ENCODE measurements around the gene TSPAN17.
"Not testable (repeated sequence)": the region's sequence is repeated elsewhere in the genome, so short reads cannot be mapped to it uniquely, and the experiment has no call there.

Gene TSPAN17, protein sequence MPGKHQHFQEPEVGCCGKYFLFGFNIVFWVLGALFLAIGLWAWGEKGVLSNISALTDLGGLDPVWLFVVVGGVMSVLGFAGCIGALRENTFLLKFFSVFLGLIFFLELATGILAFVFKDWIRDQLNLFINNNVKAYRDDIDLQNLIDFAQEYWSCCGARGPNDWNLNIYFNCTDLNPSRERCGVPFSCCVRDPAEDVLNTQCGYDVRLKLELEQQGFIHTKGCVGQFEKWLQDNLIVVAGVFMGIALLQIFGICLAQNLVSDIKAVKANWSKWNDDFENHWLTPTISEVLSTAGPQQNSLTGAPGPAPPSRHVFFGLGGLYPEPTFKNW

DNA sequence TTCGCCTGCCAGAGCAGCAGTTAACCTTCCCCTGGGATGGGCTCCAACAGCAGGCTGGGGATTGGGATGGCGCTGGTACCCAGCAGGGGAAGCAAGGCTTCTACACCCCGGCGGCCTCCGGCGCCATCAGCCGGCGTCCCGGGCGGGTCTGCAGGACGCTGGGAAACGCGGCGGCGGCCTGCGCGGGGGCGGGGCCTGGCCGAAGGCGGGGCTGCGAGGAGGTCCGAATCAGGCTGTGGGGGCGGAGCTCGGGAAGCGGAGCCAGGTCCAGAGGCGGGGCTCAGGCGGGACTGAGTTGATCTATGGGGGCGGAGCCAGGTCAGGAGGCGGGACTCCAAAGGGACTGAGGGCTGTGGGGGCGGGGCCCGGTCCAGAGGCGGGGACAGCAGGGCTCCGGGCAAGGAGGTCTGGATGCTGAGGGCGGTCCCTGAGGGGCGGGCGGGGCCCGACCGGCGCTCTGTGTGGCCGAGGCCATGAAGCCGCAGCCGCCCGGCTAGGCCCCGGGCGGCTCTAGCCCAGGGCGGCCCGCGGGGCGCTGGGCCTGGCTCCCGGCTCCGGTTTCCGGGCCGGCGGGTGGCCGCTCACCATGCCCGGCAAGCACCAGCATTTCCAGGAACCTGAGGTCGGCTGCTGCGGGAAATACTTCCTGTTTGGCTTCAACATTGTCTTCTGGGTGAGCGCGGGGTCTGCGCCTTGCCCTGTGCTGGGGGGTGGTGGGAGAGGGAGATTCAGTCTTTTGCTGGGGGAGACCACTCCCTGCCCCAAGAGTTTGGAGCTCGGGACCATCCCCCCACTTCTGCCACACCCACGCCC is at the start of gene TSPAN17:
TSPAN17 (plus strand) TSS at position 455 of the 813 bp plus-strand sequence; CDS start at position 587, 132 bp downstream.
- peak; percentile 100 for DNase-seq

DNA sequence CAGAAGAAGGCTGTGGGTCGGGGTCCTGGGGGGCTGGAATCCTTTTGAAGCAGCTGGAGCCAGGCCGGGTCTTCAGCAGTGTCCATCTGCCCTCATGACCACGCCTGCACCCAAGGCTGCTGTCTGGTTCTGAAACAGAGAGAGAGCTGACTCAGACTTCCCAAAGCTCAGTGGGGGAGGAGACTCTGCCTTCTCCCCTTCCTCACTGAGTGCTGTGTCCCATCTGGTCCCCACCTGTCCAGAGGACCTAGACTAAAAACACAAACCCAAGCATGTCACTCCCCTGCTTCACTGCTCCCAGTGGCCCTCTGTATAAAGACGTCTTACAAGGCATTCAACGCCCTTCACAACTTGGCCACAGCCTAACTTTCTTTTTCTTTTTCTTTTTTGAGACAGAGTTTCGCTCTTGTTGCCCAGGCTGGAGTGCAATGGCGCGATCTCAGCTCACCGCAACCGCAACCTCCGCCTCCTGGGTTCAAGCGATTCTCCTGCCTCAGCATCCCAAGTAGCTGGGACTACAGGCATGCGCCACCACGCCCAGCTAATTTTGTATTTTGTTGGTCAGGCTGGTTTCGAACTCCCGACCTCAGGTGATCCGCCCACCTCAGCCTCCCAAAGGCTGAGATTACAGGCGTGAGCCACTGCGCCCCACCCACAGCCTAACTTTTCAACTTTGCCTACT is 47.4 kb upstream of the TSPAN17 start:
- DNase-seq: not testable (repeated sequence)

DNA sequence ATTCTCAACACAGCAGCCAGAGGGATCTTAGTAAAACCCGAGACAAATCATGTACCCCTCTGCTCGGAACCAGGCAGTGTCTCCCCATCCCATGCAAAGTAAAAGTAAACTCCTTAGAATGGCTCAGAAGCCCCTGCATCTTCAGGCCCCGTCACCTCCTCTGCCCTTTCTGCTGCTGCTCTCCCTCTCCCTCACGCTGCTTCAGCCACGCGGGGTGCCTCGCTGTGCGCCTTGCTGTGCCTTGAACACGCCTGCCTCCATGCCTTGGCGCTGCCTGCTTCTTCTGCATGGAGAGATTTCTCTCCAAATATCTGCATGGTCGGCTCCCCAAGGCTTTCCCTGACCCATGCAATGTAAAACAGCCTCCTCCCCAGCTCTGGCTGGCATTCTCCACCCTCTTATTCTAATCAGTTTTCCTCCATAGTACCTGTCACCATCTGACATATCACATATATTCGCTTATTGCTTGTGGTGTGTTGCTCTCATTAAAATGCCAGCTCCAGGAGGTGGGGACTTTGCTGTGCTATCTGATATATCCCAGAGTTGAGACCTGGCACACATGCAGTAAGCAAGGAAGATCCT is 45.3 kb upstream of the TSPAN17 start:
- DNase-seq: no peak

DNA sequence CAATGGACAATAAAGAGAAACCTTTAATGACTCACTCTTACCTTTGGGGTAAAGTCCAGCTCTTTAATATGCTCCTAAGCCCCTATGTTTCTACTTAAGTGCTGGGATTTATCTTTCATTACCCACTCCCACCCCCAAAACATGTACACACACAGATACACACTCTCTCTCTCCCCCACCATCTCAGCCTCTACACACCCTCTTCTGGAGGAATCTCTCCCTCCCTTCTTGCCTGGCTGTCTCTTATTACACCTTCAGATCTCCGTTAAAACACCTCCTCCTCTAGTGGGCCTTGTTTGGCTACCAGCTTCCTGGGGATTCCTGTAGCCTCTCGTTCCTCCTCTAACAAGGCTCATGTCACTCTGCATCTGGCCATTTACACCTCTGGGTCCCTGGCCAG is 44.2 kb upstream of the TSPAN17 start:
- DNase-seq: no peak

DNA sequence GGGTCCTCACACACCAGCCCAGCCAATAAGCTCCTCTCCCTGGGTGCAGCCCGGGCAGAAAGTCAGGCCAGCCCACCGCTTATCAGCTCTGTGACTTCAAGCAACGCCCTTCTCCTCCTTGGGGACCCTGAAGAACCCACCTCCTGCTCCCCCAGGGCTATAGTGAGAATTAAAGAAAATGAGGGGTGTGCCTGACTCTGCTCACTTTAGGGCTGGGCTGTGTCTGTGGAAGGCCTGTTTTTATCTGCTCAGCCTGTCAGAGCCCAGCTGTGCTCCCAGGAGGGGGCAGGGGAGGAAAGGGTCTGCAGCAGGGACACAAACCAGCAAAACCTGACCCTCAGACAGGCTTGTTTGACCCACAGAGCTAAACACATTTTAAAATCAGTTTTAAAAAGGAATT is 41.3 kb upstream of the TSPAN17 start:
- DNase-seq: no peak

DNA sequence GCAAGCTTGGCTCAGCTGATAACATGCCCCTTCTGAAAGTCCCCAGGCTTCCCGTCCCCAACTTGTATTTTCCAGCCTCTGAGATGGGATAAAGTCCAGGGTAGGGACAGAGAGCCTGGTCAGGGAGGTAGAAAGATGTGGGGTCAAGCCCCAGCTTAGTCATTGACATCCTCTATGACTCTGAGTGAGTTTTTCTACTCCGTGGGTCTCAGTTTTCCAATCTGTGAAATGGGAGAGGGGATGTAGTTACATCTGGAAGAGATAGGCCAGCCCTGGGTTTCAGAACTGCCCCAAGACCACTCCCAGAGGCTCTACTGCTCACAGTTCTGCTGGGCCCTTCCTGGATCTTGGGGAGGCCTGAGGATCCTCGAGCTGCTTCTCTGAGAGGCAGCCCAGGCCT is 40.4 kb upstream of the TSPAN17 start:
- DNase-seq: no peak

DNA sequence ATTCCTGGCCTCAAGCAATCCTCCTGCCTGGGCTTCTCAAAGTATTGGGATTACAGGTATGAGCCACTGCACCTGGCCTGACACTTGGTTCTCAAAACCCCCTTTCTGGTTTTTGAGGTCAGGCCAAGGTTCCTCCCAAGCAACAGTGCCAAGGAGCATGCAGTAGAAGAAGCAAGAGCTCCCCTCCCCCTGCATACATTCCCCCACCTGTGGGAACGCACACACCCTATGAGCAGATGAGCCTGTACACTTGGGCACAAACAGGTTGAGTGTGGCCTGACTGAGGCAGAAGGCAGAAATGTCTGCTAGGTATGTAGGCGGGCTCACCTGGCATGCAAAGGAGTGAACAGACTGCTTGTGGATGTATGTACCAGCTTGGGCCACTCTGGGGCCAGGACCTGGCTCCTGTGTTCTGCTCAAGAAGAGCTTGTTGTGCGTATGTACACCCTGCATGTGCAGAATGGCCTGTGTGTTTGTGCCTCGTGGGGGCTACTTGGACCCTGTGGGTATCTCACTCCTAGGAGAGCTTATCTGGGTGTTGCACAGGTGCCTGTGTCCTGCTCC is 39.1 kb upstream of the TSPAN17 start:
- DNase-seq: no peak

DNA sequence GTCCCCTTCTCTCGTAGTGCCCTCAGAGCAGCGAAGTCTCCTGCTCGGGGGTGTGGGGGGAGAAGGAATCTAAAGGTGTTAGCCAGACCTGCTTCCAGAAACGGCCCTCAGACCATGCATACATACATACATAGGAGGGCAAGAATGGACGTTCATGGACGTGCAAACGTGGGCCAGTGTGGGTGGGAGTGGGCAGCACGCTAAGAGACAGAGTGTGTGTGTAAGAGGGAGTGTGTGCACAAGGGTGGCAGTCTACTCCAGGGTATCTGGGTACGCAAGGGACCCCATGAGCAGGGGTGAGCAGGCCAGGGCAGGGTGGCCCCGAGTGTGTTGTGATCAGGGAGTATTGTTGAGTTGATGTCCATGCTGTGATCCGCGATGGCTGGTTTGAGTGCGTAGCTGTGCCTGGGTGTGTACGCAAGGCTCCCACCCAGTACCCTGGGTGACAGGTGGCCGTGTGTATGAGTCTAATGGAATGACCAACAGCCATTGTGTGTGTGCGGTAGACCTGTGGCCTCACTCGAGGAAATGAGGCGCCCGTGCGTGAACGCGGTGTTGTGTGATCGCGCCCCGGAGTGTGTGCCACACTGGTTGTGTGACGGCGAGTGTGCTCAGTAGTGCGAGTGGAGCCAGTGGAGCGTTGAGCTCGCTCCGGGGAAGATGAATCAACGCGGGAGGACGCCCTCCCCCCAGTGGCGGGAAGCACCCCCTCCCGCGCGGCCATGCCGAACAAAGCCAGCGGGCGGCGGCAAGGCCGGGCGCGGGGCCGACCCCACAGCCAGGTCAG is 38.2 kb upstream of the TSPAN17 start:
- no peak for DNase-seq

DNA sequence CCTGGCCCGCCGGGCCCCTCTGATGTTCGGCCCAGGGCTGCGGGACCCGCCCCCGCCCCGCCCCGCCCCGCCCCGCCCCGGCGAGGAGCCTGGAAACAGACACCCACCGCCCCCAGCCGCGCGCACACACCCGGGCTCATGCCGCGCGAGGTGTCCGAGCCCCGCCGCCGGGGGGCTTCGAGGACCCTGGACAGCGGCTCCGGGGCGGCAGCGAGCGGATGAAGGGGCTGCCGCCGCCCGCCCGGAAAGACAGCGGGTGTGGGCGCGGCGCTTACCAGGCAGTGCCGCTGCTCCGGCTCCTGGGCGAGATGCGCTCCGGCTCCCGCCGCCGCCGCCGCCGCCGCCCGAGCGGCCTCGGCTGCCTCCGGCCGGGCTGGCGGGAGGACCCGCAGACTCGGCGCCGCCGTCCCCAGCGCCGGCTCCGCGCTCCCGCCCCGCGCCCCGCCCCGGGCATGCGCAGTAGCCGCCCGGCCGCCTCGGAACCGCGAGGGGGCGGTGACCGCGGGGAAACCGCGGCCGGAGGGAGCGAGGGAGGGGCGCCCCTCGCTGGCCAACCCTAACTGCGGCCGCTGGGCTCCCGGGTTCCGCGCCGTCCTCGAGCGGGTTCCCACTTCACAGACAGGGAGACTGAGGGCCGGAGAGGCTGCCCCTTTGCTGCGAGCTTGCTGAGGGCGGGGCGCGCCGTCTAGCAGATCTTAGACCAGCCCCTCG is 37.4 kb upstream of the TSPAN17 start, which contains the start of gene GPRIN1:
GPRIN1 (minus strand) TSS at position 433 of the 711 bp plus-strand sequence. CDS start 10,322 bp downstream, outside the sequence.
- DNase-seq: peak; percentile 78

DNA sequence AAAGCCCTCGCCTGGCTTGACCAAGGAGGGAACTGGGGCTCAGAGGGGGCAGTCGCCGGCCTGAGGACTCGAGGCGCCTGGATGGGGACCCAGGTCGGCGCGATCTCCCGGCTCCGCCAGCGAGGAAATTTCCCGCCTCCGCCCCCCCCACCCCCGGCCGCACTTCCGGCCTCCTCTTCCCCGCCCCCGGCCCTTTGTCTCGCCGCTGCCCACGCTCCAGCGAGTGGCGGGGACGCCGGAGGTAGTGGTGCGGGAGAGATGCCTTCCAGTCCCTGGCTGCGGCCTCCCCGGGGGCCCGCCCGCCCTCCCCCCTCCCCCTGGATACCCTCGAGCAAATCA is 36.9 kb upstream of the TSPAN17 start:
- DNase-seq: no peak

DNA sequence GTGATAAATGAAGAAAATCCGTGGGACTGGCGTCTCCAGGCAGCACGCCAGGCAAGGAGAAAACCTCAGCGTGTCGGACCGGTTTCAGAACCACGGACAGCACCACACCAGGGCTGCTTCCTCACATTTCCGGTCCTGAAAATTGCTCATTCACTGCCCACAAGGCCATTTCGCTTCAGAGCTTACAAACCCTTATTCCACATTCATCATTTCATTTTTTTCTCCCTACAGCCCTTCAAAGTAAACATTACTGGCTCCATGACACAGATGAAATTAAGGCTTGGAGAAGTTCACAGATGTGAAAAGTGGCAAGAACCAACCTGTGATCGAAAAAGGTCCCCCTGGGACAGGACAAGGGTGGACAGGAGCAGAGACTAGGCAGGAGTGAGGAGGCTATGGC is 35.8 kb upstream of the TSPAN17 start:
- DNase-seq: peak; percentile 87

DNA sequence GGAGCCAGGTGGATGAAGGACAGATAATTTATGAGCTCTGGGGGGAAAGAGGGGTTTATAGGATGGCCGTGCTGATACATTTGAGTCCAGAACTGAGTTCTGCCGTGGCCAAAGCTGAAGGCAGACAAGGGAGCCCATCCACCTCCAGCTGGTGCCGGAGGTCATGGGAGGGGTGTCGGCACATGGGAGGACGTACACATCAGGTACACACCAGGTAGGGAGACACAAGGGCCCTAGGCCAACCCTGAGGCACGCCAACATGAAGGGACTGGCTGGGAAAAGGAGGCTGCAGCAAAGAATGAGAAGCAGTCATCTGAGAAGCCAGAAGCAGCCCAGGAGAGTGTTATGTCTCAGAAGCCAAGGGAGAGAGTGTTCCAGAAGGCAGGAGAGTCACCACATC is 35.3 kb upstream of the TSPAN17 start:
- no peak for DNase-seq

DNA sequence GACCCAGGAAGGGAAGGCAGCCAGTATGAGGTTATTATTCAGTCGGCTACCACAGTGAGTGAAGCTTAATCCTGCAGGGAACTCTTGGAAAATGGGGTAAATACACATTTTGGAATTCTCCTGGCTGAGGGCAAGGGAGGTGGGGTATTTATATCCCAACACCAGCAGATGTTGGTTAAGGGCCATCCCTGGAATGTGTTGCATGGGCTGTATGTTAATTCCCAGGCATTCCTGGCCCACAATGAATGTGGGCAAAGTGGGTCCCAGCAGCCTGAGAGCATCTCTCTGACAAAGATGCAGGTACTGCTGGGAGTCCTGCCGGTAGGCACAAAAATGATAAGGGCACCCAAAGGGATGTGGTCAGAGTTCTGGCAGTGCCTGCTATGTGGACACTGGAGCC is 34.4 kb upstream of the TSPAN17 start:
- DNase-seq: no peak

DNA sequence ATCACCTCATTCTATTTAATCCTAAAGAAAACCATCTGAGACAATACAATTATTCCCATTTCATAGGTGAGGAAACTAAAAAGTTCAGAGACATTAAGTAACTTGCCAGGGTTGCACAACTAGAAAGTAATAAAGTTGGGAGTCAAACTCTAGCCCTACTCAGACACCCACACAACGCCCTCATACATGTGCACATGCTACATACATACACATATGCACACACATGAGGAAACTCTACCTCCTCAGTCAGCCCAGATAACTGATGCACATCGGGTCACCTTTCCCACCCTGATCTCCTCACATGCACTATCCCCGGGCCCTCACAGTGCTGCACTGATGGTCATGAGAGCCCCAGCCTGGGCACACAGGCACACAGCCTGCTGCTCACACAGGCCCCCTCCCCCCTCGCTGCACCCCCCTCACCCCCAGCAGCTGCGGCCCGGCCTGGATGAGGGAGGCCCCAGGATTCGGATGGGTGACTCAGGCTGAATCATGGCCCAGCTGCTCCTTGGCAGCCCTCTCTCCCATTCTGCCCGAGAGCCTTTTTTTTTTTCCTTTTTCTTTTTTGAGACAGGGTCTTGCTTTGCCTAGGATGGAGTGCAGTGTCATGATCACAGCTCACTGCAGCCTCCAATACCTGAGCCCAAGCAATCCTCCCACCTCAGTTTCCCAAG is 32.3 kb upstream of the TSPAN17 start:
- DNase-seq: no peak

DNA sequence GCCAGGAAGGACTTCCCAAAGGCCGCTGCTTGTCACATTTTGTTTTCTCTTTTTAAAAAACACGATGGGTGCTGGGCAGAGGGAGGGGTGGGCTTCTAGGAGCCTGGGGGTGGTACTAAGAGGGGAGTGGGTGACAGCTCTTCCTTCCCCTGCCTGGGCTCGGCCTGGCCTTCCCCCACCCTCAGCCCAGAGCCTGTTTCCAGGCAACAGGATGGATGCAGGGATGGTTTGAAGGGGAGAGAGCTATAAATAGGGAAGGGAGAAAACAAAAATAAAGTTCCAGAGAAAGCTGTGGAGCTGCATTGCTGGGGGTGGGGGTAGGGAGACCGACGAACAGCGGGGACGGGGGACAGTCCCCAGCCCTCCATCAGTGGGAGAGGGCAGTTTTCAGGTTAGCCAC is 30.8 kb upstream of the TSPAN17 start:
- DNase-seq: no peak

DNA sequence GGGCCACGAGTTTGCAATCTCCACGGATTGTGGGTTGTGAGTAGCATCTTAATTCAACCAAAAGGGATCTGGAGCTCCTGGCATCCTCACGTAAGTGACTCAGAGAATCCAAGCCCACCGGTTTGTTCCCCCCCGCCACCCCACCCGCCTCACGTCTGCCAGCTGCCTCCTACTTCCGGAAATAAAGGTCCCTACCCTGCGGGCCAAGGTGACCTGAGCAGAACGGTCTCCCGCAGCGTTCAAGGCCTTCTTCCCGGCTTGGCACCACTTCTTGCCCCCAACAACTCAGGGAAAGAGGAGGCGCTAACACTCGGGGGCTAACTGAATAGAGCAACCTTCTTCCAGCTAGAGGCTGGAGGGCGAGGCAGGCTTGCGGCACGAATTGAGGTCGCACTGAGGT is 28.5 kb upstream of the TSPAN17 start:
- no peak for DNase-seq

DNA sequence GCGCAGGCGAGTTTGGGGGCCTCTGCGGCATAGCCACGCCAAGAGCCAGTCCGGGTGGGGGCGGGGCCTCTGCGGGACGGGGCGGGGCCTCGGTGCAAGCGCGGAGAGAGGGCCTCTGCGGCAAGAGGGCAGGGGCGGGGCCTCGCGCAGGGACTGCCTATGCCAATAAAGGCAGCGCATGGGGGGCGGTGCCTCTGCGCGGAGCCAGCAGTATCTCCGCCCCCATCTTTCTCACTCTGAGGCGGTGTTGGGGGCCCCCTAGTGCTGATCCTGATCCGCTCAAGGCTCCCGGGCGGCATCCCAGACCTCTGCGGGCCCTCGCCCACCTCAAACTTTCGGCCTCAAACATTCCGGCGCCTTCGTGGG is 28.1 kb upstream of the TSPAN17 start:
- DNase-seq: peak; percentile 80

DNA sequence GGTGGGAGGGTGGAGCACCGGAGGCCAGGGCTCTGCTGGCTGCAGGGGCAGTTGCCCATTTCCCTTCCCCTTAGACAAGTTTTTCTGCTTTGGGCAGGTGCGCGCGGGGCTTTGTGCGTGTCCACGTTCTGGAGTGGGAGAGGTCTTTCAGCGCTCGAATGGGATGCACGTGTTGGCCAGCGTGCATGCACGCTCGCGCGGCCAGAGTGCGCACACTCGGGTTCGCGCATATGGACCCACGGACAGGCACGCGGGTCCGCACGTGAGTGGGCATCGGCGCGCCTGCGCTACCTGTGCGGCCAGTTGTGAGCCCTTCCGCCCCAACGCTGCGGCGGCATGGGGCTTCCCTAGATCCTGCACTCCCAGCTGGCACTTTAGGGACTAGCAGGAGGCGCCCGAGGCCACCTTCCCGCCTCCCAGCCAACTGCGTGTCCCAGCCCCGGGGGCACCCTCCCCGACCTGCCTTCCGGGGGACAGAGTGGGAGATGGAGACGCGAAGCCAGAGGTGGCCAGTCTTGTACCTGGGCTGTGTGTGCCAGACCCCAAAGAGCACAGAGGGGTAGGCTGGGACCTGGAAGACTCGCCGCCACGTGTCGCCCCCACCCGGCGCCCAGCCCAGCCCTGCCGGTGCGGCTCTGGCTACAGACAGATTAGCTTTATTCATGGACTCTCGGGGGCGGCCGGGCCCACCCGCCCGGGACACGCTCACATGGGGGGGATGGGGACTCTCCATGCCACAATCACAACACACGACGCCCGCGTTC is 27.5 kb upstream of the TSPAN17 start:
- DNase-seq: no peak

DNA sequence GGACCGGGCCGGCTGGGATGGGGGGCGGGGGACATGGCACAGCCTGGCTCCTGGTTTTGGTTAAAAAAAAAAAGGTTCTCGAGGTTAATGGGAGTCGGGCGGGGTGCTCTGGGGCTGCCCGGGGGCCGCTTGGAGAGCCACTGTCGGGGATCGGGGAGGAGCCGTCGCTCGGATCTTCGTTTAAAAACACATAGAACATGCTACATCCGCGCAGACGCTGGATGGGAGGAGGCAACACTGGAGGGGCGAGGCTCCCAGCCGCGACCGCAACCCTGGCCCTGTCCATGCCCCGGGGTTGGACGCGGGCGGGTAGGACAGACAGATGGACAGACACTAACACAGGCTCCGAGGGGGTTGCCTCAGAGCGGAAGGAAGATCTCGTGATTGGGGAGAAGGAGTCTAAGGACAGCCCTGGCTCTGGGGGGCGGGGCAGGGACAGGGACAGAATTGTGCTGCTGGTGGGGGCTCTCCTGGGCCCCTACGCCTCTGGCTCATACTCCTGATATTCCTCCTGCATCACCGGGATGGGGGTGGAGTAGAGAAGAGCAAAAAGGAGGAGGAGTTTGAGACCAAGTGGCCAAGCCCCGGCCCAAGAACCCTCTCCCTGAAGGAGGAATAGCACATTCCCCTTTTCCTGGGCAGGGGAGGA is 26.8 kb upstream of the TSPAN17 start:
- no peak for DNase-seq

DNA sequence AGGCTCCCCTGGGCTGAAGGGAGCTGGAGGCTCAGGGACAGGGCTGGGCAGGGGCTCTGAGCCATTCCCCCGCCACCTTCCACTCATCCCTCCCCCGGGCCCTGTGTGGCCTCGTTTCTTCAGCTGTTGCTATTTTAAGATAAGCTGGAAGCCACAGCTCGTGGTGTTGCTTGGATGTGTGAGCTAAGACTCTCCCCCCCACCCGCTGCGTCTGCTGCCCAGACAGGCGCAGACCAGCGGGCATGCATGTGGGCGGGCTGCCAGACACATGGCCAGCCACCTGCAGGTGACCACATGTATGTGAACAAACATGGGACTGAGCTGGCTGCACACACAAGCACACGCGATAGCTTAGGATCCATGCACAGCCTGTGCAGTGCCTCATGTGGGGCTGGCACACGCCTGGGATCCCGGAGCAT is 25.6 kb upstream of the TSPAN17 start:
- DNase-seq: no peak
